ENCODE data around the gene MAPRE2.

Gene MAPRE2

DNA sequence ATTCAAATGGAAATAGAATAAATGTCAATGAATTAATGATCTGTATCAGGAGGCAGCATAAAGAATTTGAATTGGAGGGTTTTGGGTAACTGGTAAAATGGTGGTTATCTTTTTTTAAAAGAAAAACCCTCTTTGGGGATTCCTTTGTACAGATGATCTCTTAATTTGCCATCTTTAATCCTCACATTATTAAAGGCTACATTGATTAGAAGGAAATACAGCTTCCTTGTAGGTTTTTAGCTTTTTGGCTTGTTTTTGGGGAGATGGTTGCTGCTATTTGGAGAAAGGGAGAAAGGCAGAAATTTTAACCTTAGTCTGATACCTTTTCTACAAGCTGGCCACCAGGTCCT, 600 bp upstream of the MAPRE2 start:
- Histone ChIP-seq H3K9me3 (ENCODE audit: low read length) (peaks cover 5% of the 10 kb centered on the region; the same call in 1 of the 2 replicates), H3K27ac (ENCODE audit: low read depth, low read length, poor library complexity, severe bottlenecking) (peak overlapping the region; percentile 95), H3K27me3 (ENCODE audit: insufficient read depth, low read length) (no peaks in the 10 kb centered on the region), H3K36me3 (ENCODE audit: insufficient read depth, low read length) (no peaks in the 10 kb centered on the region), H2AFZ (ENCODE audit: low read length) (peak overlapping the region; percentile 44), H3K9ac (ENCODE audit: low read length) (peak overlapping the region; percentile 51), H3F3A (ENCODE audit: insufficient read depth, low read length) (no peaks in the 10 kb centered on the region), H3K79me2 (ENCODE audit: insufficient read depth, low read length) (peaks cover 41% of the 10 kb centered on the region), H4K20me1 (ENCODE audit: insufficient read depth, low read length) (no peaks in the 10 kb centered on the region), H3K4me1 (ENCODE audit: insufficient read depth, low read length, severe bottlenecking) (peaks cover 57% of the 10 kb centered on the region), H3K4me2 (ENCODE audit: low read length) (peak overlapping the region; percentile 78), H3K9me2 (ENCODE audit: low read depth, low read length) (no peaks in the 10 kb centered on the region), H3K4me3 (ENCODE audit: low read depth, low read length, poor library complexity, severe bottlenecking) (peak overlapping the region; percentile 78)
- TF ChIP-seq, protein P1, sequence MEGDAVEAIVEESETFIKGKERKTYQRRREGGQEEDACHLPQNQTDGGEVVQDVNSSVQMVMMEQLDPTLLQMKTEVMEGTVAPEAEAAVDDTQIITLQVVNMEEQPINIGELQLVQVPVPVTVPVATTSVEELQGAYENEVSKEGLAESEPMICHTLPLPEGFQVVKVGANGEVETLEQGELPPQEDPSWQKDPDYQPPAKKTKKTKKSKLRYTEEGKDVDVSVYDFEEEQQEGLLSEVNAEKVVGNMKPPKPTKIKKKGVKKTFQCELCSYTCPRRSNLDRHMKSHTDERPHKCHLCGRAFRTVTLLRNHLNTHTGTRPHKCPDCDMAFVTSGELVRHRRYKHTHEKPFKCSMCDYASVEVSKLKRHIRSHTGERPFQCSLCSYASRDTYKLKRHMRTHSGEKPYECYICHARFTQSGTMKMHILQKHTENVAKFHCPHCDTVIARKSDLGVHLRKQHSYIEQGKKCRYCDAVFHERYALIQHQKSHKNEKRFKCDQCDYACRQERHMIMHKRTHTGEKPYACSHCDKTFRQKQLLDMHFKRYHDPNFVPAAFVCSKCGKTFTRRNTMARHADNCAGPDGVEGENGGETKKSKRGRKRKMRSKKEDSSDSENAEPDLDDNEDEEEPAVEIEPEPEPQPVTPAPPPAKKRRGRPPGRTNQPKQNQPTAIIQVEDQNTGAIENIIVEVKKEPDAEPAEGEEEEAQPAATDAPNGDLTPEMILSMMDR (IDR thresholded peaks at IDR 0.05; ENCODE audit: low read length) = no peak
- no peak for TF ChIP-seq EZH2 (IDR thresholded peaks at IDR 0.05; ENCODE audit: borderline replicate concordance, low read length)

DNA sequence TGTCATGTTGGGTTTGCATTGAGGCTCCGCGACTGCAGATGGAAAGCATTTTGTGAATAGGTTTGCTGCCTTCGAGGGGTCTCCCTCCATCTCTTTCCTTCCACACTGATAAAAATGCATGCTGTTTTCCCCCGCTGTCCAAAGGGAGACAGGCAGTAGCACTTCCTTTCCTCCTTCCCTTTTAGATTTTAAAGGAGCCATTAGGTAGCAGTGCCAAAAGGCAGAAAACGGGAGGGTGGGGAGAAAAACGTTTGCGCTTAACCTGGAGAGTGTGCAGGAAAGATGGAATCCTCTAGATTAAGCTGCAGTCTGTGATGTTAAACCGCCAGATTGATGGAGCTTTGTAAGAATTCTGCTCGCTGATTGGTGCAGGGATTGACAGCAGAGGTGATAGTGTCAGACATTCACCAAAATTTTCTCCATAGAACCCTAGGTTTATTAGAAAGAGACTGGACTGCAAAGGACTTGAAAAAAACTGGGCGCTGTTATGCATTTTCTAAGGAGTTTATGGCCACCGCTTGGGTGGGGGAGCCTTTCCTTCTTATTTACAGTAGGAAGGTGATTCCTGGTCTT, 688 bp downstream of the MAPRE2 start:
- H3K4me1 ChIP-seq (ENCODE audit: insufficient read depth, low read length, severe bottlenecking) = peaks cover 70% of the 10 kb centered on the region

DNA sequence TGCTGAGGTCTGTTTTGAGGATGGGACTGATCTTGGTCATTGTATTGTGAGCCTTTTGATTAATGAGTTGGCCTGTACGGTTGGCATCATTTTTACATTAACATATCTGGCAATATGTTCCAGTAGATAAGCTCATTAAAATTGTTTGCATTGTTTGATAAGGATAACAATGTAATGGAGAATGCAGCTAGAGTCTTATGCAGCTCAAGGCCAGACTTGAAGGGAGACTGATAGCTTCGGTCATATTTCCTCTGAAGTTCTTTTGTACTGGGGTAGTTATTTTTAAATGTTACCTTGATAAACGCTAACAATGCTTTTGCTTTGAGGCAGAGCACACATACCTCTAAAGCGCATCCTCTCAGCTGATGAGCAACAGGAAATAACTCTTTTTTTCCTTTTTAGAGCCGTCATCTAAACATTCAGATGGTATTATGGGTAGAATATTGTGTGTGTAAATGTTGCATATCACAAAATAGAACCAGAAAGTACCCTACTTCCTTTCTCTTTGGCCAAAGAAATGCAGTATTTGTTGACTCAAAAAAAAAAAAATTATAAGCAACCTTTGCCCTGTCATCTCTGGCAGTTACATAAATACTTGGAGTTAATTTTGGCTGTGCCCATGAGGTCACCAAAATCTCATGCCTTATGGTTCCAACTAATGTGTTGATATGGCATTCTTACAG, 1.3 kb downstream of the MAPRE2 start:
- Histone ChIP-seq H2AFZ (ENCODE audit: low read length) (no peak overlapping the region), H3K9ac (ENCODE audit: low read length) (peak overlapping the region; percentile 74), H3K79me2 (ENCODE audit: insufficient read depth, low read length) (peaks cover 60% of the 10 kb centered on the region), H3K9me3 (ENCODE audit: low read length) (peaks cover 5% of the 10 kb centered on the region; the same call in 1 of the 2 replicates), H3K27ac (ENCODE audit: low read depth, low read length, poor library complexity, severe bottlenecking) (peak overlapping the region; percentile 81), H3K4me1 (ENCODE audit: insufficient read depth, low read length, severe bottlenecking) (peaks cover 75% of the 10 kb centered on the region), H3F3A (ENCODE audit: insufficient read depth, low read length) (no peaks in the 10 kb centered on the region), H3K36me3 (ENCODE audit: insufficient read depth, low read length) (no peaks in the 10 kb centered on the region), H3K4me2 (ENCODE audit: low read length) (peak overlapping the region; percentile 78), H3K9me2 (ENCODE audit: low read depth, low read length) (no peaks in the 10 kb centered on the region), H3K27me3 (ENCODE audit: insufficient read depth, low read length) (no peaks in the 10 kb centered on the region), H3K4me3 (ENCODE audit: low read depth, low read length, poor library complexity, severe bottlenecking) (peak overlapping the region; percentile 78), H4K20me1 (ENCODE audit: insufficient read depth, low read length) (no peaks in the 10 kb centered on the region)
- TF ChIP-seq, protein P1 (IDR thresholded peaks at IDR 0.05; ENCODE audit: low read length) = no peak
- TF ChIP-seq EZH2 (IDR thresholded peaks at IDR 0.05; ENCODE audit: borderline replicate concordance, low read length) = no peak

More for the DNA sequence above, 688 bp downstream of the MAPRE2 start:
- no peaks in the 10 kb centered on the region for H3K27me3 ChIP-seq (ENCODE audit: insufficient read depth, low read length)
- peaks cover 5% of the 10 kb centered on the region; the same call in 1 of the 2 replicates for H3K9me3 ChIP-seq (ENCODE audit: low read length)
- no peaks in the 10 kb centered on the region for H3K36me3 ChIP-seq (ENCODE audit: insufficient read depth, low read length)
- no peaks in the 10 kb centered on the region for H3F3A ChIP-seq (ENCODE audit: insufficient read depth, low read length)
- H3K4me2 ChIP-seq (ENCODE audit: low read length) = peak overlapping the region; percentile 78
- no peak for TF ChIP-seq EZH2 (IDR thresholded peaks at IDR 0.05; ENCODE audit: borderline replicate concordance, low read length)
- H3K27ac ChIP-seq (ENCODE audit: low read depth, low read length, poor library complexity, severe bottlenecking) = peak overlapping the region; percentile 81
- H4K20me1 ChIP-seq (ENCODE audit: insufficient read depth, low read length) = no peaks in the 10 kb centered on the region
- no peak overlapping the region for H2AFZ ChIP-seq (ENCODE audit: low read length)
- peaks cover 54% of the 10 kb centered on the region for H3K79me2 ChIP-seq (ENCODE audit: insufficient read depth, low read length)
- peak overlapping the region; percentile 78 for H3K4me3 ChIP-seq (ENCODE audit: low read depth, low read length, poor library complexity, severe bottlenecking)
- no peaks in the 10 kb centered on the region for H3K9me2 ChIP-seq (ENCODE audit: low read depth, low read length)
- H3K9ac ChIP-seq (ENCODE audit: low read length) = peak overlapping the region; percentile 74

All from OCI-LY1 (cell line).